HepG2 (cell line): ENCODE results near the gene TPRA1. TPM values are rescaled to one million over a fixed set of nuclear protein-coding genes. Genes with fewer than 3 reads are reported as not detected.

ENCODE experiments used
- DBP ChIP-seq: sonication (generic); formaldehyde crosslinking; IDR thresholded peaks from 2 replicates; pipeline ENCODE4 v1.4.0; 2020; ENCODE audit warnings: missing genetic modification reagents; ENCODE audit errors: not compliant biosample characterization
- DNMT1 ChIP-seq: sonication (generic); formaldehyde crosslinking; IDR thresholded peaks from 2 replicates; pipeline ENCODE4 v1.5.1; 2020; ENCODE audit warnings: mild to moderate bottlenecking, missing genetic modification reagents
- FUBP1 ChIP-seq: sonication (generic); formaldehyde crosslinking; IDR thresholded peaks from 2 replicates; pipeline ENCODE4 v1.5.1; 2020; ENCODE audit warnings: missing genetic modification reagents, mild to moderate bottlenecking, borderline replicate concordance
- GLMP ChIP-seq: sonication (generic); formaldehyde crosslinking; IDR thresholded peaks from 2 replicates; pipeline ENCODE4 v1.9.0; 2021; ENCODE audit warnings: missing genetic modification reagents, mild to moderate bottlenecking, borderline replicate concordance
- IKZF4 ChIP-seq: sonication (generic); formaldehyde crosslinking; IDR thresholded peaks from 2 replicates; pipeline ENCODE4 v1.5.1; 2020; ENCODE audit warnings: borderline replicate concordance, mild to moderate bottlenecking, low read depth, missing genetic modification reagents; ENCODE audit errors: not compliant biosample characterization
- MAFF ChIP-seq: IDR thresholded peaks from 2 replicates; pipeline ENCODE4 v1.6.1; 2011; ENCODE audit warnings: low read depth, low read length, improper control_type of control experiment
- POLR2AphosphoS5 ChIP-seq: IDR thresholded peaks from 2 replicates; pipeline ENCODE4 v1.6.1; 2012; ENCODE audit warnings: low read depth, low read length
- RELA ChIP-seq: sonication (generic); formaldehyde crosslinking; IDR thresholded peaks from 2 replicates; pipeline ENCODE4 v1.4.0; 2020; ENCODE audit warnings: missing genetic modification reagents
- SMAD1 ChIP-seq: sonication (generic); formaldehyde crosslinking; IDR thresholded peaks from 2 replicates; pipeline ENCODE4 v1.4.0; 2020; ENCODE audit warnings: missing genetic modification reagents, low read depth, mild to moderate bottlenecking, borderline replicate concordance
- SRSF4 ChIP-seq: fragments of 200-400 bp; formaldehyde crosslinking; IDR thresholded peaks from one replicate; pipeline ENCODE4 v1.6.1; 2018; ENCODE audit warnings: mild to moderate bottlenecking, low read depth, low read length, moderate library complexity; ENCODE audit not compliant: poor library complexity, severe bottlenecking
- ZBTB7B ChIP-seq: sonication (generic); formaldehyde crosslinking; IDR thresholded peaks from 2 replicates; pipeline ENCODE4 v1.4.0; 2020; ENCODE audit warnings: missing genetic modification reagents
- ZEB1 ChIP-seq: IDR thresholded peaks from 2 replicates; pipeline ENCODE4 v1.6.1; 2012; ENCODE audit warnings: mild to moderate bottlenecking, low read depth, inconsistent platforms; ENCODE audit not compliant: insufficient replicate concordance
- ZMYM3 ChIP-seq: sonication (generic); formaldehyde crosslinking; IDR thresholded peaks from 2 replicates; pipeline ENCODE4 v1.5.1; 2020; ENCODE audit warnings: mild to moderate bottlenecking, missing genetic modification reagents
- ZNF564 ChIP-seq: sonication (generic); formaldehyde crosslinking; IDR thresholded peaks from 2 replicates; pipeline ENCODE4 v1.8.1; 2023; ENCODE audit warnings: mild to moderate bottlenecking, missing genetic modification reagents
- ZNF891 ChIP-seq: sonication (generic); formaldehyde crosslinking; IDR thresholded peaks from 2 replicates; pipeline ENCODE4 v1.5.0; 2020; ENCODE audit warnings: mild to moderate bottlenecking, missing genetic modification reagents
- polyA plus RNA-seq, 8 experiments: library from polyadenylated mRNA; depleted of rRNA in 3 of 8; stranded (reverse) in 7 of 8; unstranded in 1 of 8; fragments of >200 nt; fragmentation: Illumina TruSeq in 4 of 8; extraction: Trizol in 4 of 8; gene quantifications; 2 replicates each; pipeline versions ENCODE4 v1.2.1 to v1.2.3, GENCODE V29; 2011 to 2016; ENCODE audit warnings: low read depth in 4 of 8, missing spikeins in 1 of 8, mixed read lengths in 1 of 8; ENCODE audit not compliant: insufficient read depth in 1 of 8
- total RNA-seq, 5 experiments: library from RNA; depleted of rRNA; stranded (reverse); fragments of >200 nt; fragmentation: Illumina TruSeq; extraction: Trizol; gene quantifications; 2 replicates each; pipeline ENCODE4 v1.2.3, GENCODE V29; 2016; ENCODE audit warnings: low read depth in 1 of 5
- TF ChIP-seq, protein P1 (sequence below): IDR thresholded peaks from 2 replicates; pipeline ENCODE4 v1.6.1; 2016; ENCODE audit warnings: low read depth, control low read depth
- TF ChIP-seq, protein P2 (sequence below): sonication (generic); formaldehyde crosslinking; IDR thresholded peaks from 2 replicates; pipeline ENCODE4 v1.4.0; 2020; ENCODE audit warnings: mild to moderate bottlenecking, missing genetic modification reagents
- TF ChIP-seq, protein P3 (sequence below): sonication (generic); formaldehyde crosslinking; IDR thresholded peaks from 2 replicates; pipeline ENCODE4 v1.5.0; 2020; ENCODE audit warnings: mild to moderate bottlenecking, missing genetic modification reagents, borderline replicate concordance

The TPRA1 gene
- total and polyA plus RNA-seq, 2 of the 13 experiments (the other 11 are each of a cell fraction or from before 2014, with no cell fraction given), result 25.4 to 25.8 TPM

- TF ChIP-seq ZMYM3 (no peak), SMAD1 (CRISPR knock-in tag) (peak; percentile 77; the same call in 1 of the 2 replicates), DBP (CRISPR knock-in tag) (no peak), MAFF (no peak), ZNF891 (CRISPR knock-in tag) (no peak), RELA (CRISPR knock-in tag) (peak; percentile 31; the same call in 1 of the 2 replicates), ZEB1 (no peak), ZNF564 (CRISPR knock-in tag) (peak; percentile 86), DNMT1 (CRISPR knock-in tag) (no peak), SRSF4 (no peak), GLMP (CRISPR knock-in tag) (no peak), POLR2AphosphoS5 (peak; percentile 73; the same call in 1 of the 2 replicates), IKZF4 (no peak), ZBTB7B (no peak), FUBP1 (CRISPR knock-in tag) (no peak)
- TF ChIP-seq, protein P1, sequence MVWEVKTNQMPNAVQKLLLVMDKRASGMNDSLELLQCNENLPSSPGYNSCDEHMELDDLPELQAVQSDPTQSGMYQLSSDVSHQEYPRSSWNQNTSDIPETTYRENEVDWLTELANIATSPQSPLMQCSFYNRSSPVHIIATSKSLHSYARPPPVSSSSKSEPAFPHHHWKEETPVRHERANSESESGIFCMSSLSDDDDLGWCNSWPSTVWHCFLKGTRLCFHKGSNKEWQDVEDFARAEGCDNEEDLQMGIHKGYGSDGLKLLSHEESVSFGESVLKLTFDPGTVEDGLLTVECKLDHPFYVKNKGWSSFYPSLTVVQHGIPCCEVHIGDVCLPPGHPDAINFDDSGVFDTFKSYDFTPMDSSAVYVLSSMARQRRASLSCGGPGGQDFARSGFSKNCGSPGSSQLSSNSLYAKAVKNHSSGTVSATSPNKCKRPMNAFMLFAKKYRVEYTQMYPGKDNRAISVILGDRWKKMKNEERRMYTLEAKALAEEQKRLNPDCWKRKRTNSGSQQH (CRISPR knock-in tag), result 0 out of 2 replicates have a peak, but pooled peaks have one; percentile 44
- TF ChIP-seq, protein P2, sequence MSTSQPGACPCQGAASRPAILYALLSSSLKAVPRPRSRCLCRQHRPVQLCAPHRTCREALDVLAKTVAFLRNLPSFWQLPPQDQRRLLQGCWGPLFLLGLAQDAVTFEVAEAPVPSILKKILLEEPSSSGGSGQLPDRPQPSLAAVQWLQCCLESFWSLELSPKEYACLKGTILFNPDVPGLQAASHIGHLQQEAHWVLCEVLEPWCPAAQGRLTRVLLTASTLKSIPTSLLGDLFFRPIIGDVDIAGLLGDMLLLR (CRISPR knock-in tag), result peak; percentile 72; the same call in 1 of the 2 replicates
- TF ChIP-seq, protein P3, sequence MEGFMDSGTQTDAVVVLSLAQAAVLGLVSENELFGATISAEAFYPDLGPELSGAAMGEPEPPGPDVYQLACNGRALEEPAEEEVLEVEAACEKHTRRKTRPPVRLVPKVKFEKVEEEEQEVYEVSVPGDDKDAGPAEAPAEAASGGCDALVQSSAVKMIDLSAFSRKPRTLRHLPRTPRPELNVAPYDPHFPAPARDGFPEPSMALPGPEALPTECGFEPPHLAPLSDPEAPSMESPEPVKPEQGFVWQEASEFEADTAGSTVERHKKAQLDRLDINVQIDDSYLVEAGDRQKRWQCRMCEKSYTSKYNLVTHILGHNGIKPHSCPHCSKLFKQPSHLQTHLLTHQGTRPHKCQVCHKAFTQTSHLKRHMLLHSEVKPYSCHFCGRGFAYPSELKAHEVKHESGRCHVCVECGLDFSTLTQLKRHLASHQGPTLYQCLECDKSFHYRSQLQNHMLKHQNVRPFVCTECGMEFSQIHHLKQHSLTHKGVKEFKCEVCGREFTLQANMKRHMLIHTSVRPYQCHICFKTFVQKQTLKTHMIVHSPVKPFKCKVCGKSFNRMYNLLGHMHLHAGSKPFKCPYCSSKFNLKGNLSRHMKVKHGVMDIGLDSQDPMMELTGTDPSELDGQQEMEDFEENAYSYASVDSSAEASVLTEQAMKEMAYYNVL (CRISPR knock-in tag), result no peak
These were observed at the start of gene TPRA1 (continued) for GRCh38 chr3:127590593-127591465.
